GM12878 (cell line): Measurements from ENCODE around the gene CD96. TPM values are rescaled to one million over a fixed set of nuclear protein-coding genes. Genes with fewer than 3 reads are reported as not detected.
A peak's percentile ranks its signal among the peaks of the same experiment; 100 is the strongest.

ENCODE experiments used
- ATAC-seq: fragments of 200-7000 bp; cut with Tn5 transposase; 3 replicates; pipeline ENCODE4 v1.9.1; 2020; ENCODE audit warnings: mild to moderate bottlenecking, moderate library complexity
- BruUV-seq: library from RNA; stranded (reverse); fragments of 400-500 nt; replicated peaks from 2 replicates; lab custom pipeline; 2021; lab: Mats Ljungman, UMichigan
- CTCF ChIA-PET: fragments of 300-600 bp; sonication (Branson Sonifier 250); formaldehyde crosslinking; extraction: SDS; loops from one replicate; lab custom pipeline; 2021; ENCODE audit warnings: inconsistent platforms; lab: Yijun Ruan, JAX
- POLR2A ChIA-PET: fragments of 350-600 bp; formaldehyde crosslinking; extraction: SDS; loops from one replicate; lab custom pipeline; 2021; ENCODE audit warnings: inconsistent platforms; lab: Charles Lee
- RAD21 ChIA-PET: fragments of 300-600 bp; sonication (Branson Sonifier 250); formaldehyde crosslinking; loops from one replicate; lab custom pipeline; 2023; ENCODE audit warnings: antibody characterized with exemption; ENCODE audit not compliant: unreplicated experiment; lab: Charles Lee
- SMC1A ChIA-PET: fragments of 300-600 bp; sonication (Branson Sonifier 250); formaldehyde crosslinking; loops from one replicate; lab custom pipeline; 2023; ENCODE audit not compliant: unreplicated experiment, uncharacterized antibody; lab: Charles Lee
- DNase-seq: peaks from one replicate; pipeline ENCODE4 v3.0.0-alpha.2; 2011; ENCODE audit warnings: low read depth, low spot score
- FAIRE-seq: peaks from 3 replicates; lab custom pipeline; 2011; peaks lifted over from hg19 to GRCh38; lab: Jason Lieb, UNC
- H2AFZ ChIP-seq: 2 replicates; pipeline ENCODE4 v1.6.0; 2011; ENCODE audit warnings: low read depth, low read length, control low read depth; ENCODE audit not compliant: control insufficient read depth
- H3K27ac ChIP-seq: 2 replicates; pipeline ENCODE4 v1.5.1; 2011; ENCODE audit warnings: control low read depth; ENCODE audit not compliant: control insufficient read depth, insufficient read depth
- H3K27me3 ChIP-seq, 2 experiments: replicated peaks in 1 of 2; 2 replicates each; pipeline versions ENCODE4 v1.6.0 to v1.6.1; 2011; ENCODE audit warnings: low read length in 1 of 2; ENCODE audit not compliant: control insufficient read depth in 2 of 2, insufficient read depth in 2 of 2
- H3K36me3 ChIP-seq, 2 experiments: 2 replicates each; pipeline ENCODE4 v1.5.1; 2011; ENCODE audit warnings: low read length in 1 of 2; ENCODE audit not compliant: control insufficient read depth in 2 of 2, insufficient read depth in 2 of 2
- H3K4me1 ChIP-seq: 2 replicates; pipeline ENCODE4 v1.6.1; 2011; ENCODE audit warnings: mild to moderate bottlenecking, low read length, moderate library complexity, mixed read lengths; ENCODE audit not compliant: control insufficient read depth, insufficient read depth
- H3K4me2 ChIP-seq: 2 replicates; pipeline ENCODE4 v1.6.0; 2011; ENCODE audit warnings: control low read depth; ENCODE audit not compliant: control insufficient read depth, insufficient read depth
- H3K4me3 ChIP-seq: fragments of 200-600 bp; sonication (generic); 2 replicates; pipeline ENCODE4 v1.5.1; 2016
- H3K79me2 ChIP-seq: 2 replicates; pipeline ENCODE4 v1.6.0; 2011; ENCODE audit warnings: low read length; ENCODE audit not compliant: control insufficient read depth, insufficient read depth
- H3K9ac ChIP-seq: 2 replicates; pipeline ENCODE4 v1.8.0; 2011; ENCODE audit warnings: low read length, control low read depth, mixed read lengths; ENCODE audit not compliant: control insufficient read depth, insufficient read depth
- H3K9me3 ChIP-seq: replicated peaks from 3 replicates; pipeline ENCODE4 v1.5.1; 2011; ENCODE audit warnings: mild to moderate bottlenecking, low read length; ENCODE audit not compliant: control insufficient read depth, insufficient read depth
- H4K20me1 ChIP-seq: 2 replicates; pipeline ENCODE4 v1.6.0; 2011; ENCODE audit not compliant: control insufficient read depth, insufficient read depth
- CBFB ChIP-seq: IDR thresholded peaks from 2 replicates; pipeline ENCODE4 v1.6.1; 2016; ENCODE audit warnings: antibody characterized with exemption, low read depth
- ETV6 ChIP-seq, 2 experiments: fragments of 450-650 bp in 1 of 2; IDR thresholded peaks in 1 of 2; conservative IDR thresholded peaks in 1 of 2; 2 replicates each; pipeline ENCODE4 v1.6.1; 2014; ENCODE audit warnings: antibody characterized with exemption in 1 of 2, borderline replicate concordance in 1 of 2, low read depth in 1 of 2, mild to moderate bottlenecking in 1 of 2, moderate library complexity in 1 of 2
- GABPA ChIP-seq: IDR thresholded peaks from 2 replicates; pipeline ENCODE4 v1.6.1; 2014; ENCODE audit warnings: antibody characterized with exemption, low read depth, mild to moderate bottlenecking, inconsistent platforms
- HDAC2 ChIP-seq: fragments of 200-600 bp; sonication (generic); IDR thresholded peaks from 2 replicates; pipeline ENCODE4 v1.6.1; 2017
- NR2C1 ChIP-seq: fragments of 450-650 bp; IDR thresholded peaks from 2 replicates; pipeline ENCODE4 v1.6.1; 2017; ENCODE audit warnings: antibody characterized with exemption, mild to moderate bottlenecking, moderate library complexity
- POLR2AphosphoS5 ChIP-seq: IDR thresholded peaks from 2 replicates; pipeline ENCODE4 v1.6.1; 2011; ENCODE audit warnings: mild to moderate bottlenecking, low read length, inconsistent platforms
- RFX5 ChIP-seq: IDR thresholded peaks from 2 replicates; pipeline ENCODE4 v1.6.1; 2011; ENCODE audit warnings: low read depth, low read length, improper control_type of control experiment
- SIN3A ChIP-seq: IDR thresholded peaks from 2 replicates; pipeline ENCODE4 v1.6.1; 2012; ENCODE audit warnings: low read depth, low read length, improper control_type of control experiment
- SPI1 ChIP-seq: IDR thresholded peaks from 2 replicates; pipeline ENCODE4 v1.6.1; 2011; ENCODE audit warnings: low read depth, mild to moderate bottlenecking, low read length, moderate library complexity, borderline replicate concordance; ENCODE audit not compliant: insufficient read depth
- YBX1 ChIP-seq: fragments of 450-650 bp; IDR thresholded peaks from 2 replicates; pipeline ENCODE4 v1.6.1; 2016; ENCODE audit warnings: antibody characterized with exemption
- ZBTB11 ChIP-seq: fragments of 450-650 bp; formaldehyde crosslinking; IDR thresholded peaks from 2 replicates; pipeline ENCODE4 v1.5.0; 2022; ENCODE audit warnings: mild to moderate bottlenecking, missing genetic modification characterization
- ZNF24 ChIP-seq: fragments of 450-650 bp; IDR thresholded peaks from 2 replicates; pipeline ENCODE4 v1.6.1; 2017; ENCODE audit warnings: antibody characterized with exemption, mild to moderate bottlenecking
- WGBS: methylation state at CpG from one replicate; pipeline ENCODE4 v1.1.6; 2016; ENCODE audit warnings: low lambda C conversion rate; ENCODE audit not compliant: insufficient replicate concordance, insufficient coverage; ENCODE audit errors: missing lambda C conversion rate; 5-methylcytosine and 5-hydroxymethylcytosine counted together
- in situ Hi-C: fragments of 300-500 bp; cut with MboI; formaldehyde crosslinking; loops from 9 replicates; pipeline ENCODE4 v1.14.3; 2018; ENCODE audit warnings: mixed read lengths
- intact Hi-C: fragments of 100-400 bp; cut with micrococcal nuclease; formaldehyde crosslinking; loops from one replicate; pipeline ENCODE4 v1.14.2; 2022; ENCODE audit not compliant: unreplicated experiment
- polyA plus RNA-seq, 11 experiments: library from polyadenylated mRNA; depleted of rRNA in 4 of 11; unstranded in 6 of 11; stranded (reverse) in 5 of 11; fragments of >200 nt; fragmentation: Nextera tagmentation in 4 of 11; fragmentation: Illumina TruSeq in 1 of 11; extraction: Ambion mirVana in 4 of 11; extraction: Trizol in 1 of 11; gene quantifications; 1 replicate in 1 of 11; 2 replicates in 10 of 11; pipeline versions ENCODE4 v1.2.1 to v1.2.3, GENCODE V29; 2011 to 2016; ENCODE audit warnings: inconsistent platforms in 2 of 11, missing spikeins in 2 of 11, low read depth in 1 of 11
- total RNA-seq, 4 experiments: library from RNA; depleted of rRNA in 3 of 4; stranded (reverse); fragments of >200 nt in 3 of 4; fragmentation: Illumina TruSeq in 1 of 4; extraction: Trizol in 1 of 4; gene quantifications; 2 replicates each; pipeline versions ENCODE4 v1.2.1 to v1.2.3, GENCODE V29; 2013 to 2021

Gene CD96
- total and polyA plus RNA-seq, 10 of the 15 experiments (the other 5 are each of a cell fraction or from before 2014, with no cell fraction given): 0.13 to 10.1 (median 0.47) TPM

- no peak for TF ChIP-seq ZBTB11 (CRISPR knock-in tag)
- TF ChIP-seq CBFB: no peak
- no peak for TF ChIP-seq ZNF24
- TF ChIP-seq POLR2AphosphoS5: no peak
- no peak for TF ChIP-seq GABPA
- TF ChIP-seq YBX1: no peak
- no peak for TF ChIP-seq NR2C1
- no peak for TF ChIP-seq HDAC2
- TF ChIP-seq ETV6 (conservative IDR thresholded peaks at IDR 0.05 in 1 of 2, IDR thresholded peaks at IDR 0.05 in 1 of 2; ENCODE audit: borderline replicate concordance in 1 of 2, low read depth in 1 of 2): no peak
- TF ChIP-seq SIN3A: no peak
Observed at GRCh38 chr3:111613294-111613693, 71.3 kb downstream of the CD96 start (continued).

- in situ Hi-C loops: no loop called here
- no peaks in the 10 kb centered on the region for H3K4me1 ChIP-seq
- DNase-seq: no peak
- no peaks in the 10 kb centered on the region for H3K9me3 ChIP-seq
- RAD21 ChIA-PET: interaction anchor here (0.5 to 5.0 kb wide), 8 partner anchors 11 to 343 kb away, joined by 3 to 30 read pairs (median 3); partner anchors contain the start of gene CD96
- no peak for TF ChIP-seq RFX5
- TF ChIP-seq SPI1: peak; percentile 34; the same call in 1 of the 2 replicates
- H3K27me3 ChIP-seq: no peaks in the 10 kb centered on the region
- intact Hi-C loops: loop anchor here (1.0 kb wide), 1 partner anchor 38 kb away; no protein-coding TSS in a partner anchor
- ATAC-seq: no peak
- no peak for FAIRE-seq
- CTCF ChIA-PET: interaction anchor here (0.6 to 4.9 kb wide), 22 partner anchors 9 to 1014 kb away, joined by 3 to 61 read pairs (median 5); partner anchors contain the start of gene ZBED2
- POLR2A ChIA-PET: interaction anchor here (1.1 kb wide), 1 partner anchor 14 kb away, joined by 4 read pairs; no protein-coding TSS in a partner anchor
- H4K20me1 ChIP-seq: no peaks in the 10 kb centered on the region
- BruUV-seq: no TSS peak
- no peak overlapping the region for H3K9ac ChIP-seq
- H3K4me2 ChIP-seq: no peak overlapping the region
- WGBS: 14% methylated on average over 3 of the region's 3 CpGs
- H2AFZ ChIP-seq: no peak overlapping the region
- no peaks in the 10 kb centered on the region for H3K79me2 ChIP-seq
- no peak overlapping the region for H3K4me3 ChIP-seq
- SMC1A ChIA-PET: interaction anchor here (1.0 to 4.4 kb wide), 12 partner anchors 9 to 278 kb away, joined by 3 to 41 read pairs (median 5); partner anchors contain the start of gene CD96
- no peak overlapping the region for H3K27ac ChIP-seq
- H3K36me3 ChIP-seq: no peaks in the 10 kb centered on the region
Observed at GRCh38 chr3:111615880-111616279, 73.9 kb downstream of the CD96 start.
